BJ (cell line): Measurements from ENCODE around the gene APLP2. TPM values are rescaled to one million over a fixed set of nuclear protein-coding genes. Genes with fewer than 3 reads are reported as not detected.

Source experiments
- CTCF ChIA-PET: fragments of 350-600 bp; formaldehyde crosslinking; extraction: SDS; loops from one replicate; lab custom pipeline; 2021; ENCODE audit warnings: antibody characterized with exemption, inconsistent platforms; lab: Yijun Ruan, JAX
- POLR2A ChIA-PET: fragments of 300-600 bp; sonication (Branson Sonifier 250); formaldehyde crosslinking; extraction: SDS; loops from one replicate; lab custom pipeline; 2021; ENCODE audit warnings: antibody characterized with exemption; lab: Charles Lee
- DNase-seq: peaks from one replicate; pipeline ENCODE4 v3.0.0-alpha.2; 2011; ENCODE audit warnings: low read depth
- H3K27me3 ChIP-seq: 2 replicates; pipeline ENCODE4 v1.6.0; 2011; ENCODE audit warnings: low read length; ENCODE audit not compliant: control insufficient read depth, insufficient read depth
- H3K36me3 ChIP-seq: 2 replicates; pipeline ENCODE4 v1.5.1; 2011; ENCODE audit warnings: low read length; ENCODE audit not compliant: control insufficient read depth, insufficient read depth
- H3K4me3 ChIP-seq: 2 replicates; pipeline ENCODE4 v1.5.1; 2011; ENCODE audit warnings: low read depth, mild to moderate bottlenecking, control low read depth, low read length
- polyA plus RNA-seq: library from polyadenylated mRNA; depleted of rRNA; stranded (reverse); fragments of >200 nt; gene quantifications from 2 replicates; pipeline ENCODE4 v1.2.3, GENCODE V29; 2011
- TF ChIP-seq, protein P1 (sequence below): IDR thresholded peaks from 2 replicates; pipeline ENCODE4 v1.5.1; 2011; ENCODE audit warnings: low read depth, mild to moderate bottlenecking, control low read depth, inconsistent platforms, low read length, moderate library complexity; ENCODE audit not compliant: insufficient read depth

Gene APLP2
- polyA plus RNA-seq, 1 experiment = 465 TPM

- POLR2A ChIA-PET = no interaction called here
- TF ChIP-seq, protein P1, sequence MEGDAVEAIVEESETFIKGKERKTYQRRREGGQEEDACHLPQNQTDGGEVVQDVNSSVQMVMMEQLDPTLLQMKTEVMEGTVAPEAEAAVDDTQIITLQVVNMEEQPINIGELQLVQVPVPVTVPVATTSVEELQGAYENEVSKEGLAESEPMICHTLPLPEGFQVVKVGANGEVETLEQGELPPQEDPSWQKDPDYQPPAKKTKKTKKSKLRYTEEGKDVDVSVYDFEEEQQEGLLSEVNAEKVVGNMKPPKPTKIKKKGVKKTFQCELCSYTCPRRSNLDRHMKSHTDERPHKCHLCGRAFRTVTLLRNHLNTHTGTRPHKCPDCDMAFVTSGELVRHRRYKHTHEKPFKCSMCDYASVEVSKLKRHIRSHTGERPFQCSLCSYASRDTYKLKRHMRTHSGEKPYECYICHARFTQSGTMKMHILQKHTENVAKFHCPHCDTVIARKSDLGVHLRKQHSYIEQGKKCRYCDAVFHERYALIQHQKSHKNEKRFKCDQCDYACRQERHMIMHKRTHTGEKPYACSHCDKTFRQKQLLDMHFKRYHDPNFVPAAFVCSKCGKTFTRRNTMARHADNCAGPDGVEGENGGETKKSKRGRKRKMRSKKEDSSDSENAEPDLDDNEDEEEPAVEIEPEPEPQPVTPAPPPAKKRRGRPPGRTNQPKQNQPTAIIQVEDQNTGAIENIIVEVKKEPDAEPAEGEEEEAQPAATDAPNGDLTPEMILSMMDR = no peak
- CTCF ChIA-PET = interaction anchor here (0.8 to 2.1 kb wide), 2 partner anchors 10 to 29 kb away, joined by 3 to 4 read pairs; no protein-coding TSS in a partner anchor
- DNase-seq = no peak
- H3K36me3 ChIP-seq = no peaks in the 10 kb centered on the region
- H3K4me3 ChIP-seq = no peak overlapping the region
- peaks cover 11% of the 10 kb centered on the region for H3K27me3 ChIP-seq
Observed at GRCh38 chr11:130183878-130184610, 114.3 kb downstream of the APLP2 start.

- CTCF ChIA-PET = no interaction called here
Observed at GRCh38 chr11:130187096-130187495, 117.4 kb downstream of the APLP2 start.

GRCh38 chr11:130188047-130188446 lies 118.4 kb downstream of the APLP2 start:
- no peak overlapping the region for H3K4me3 ChIP-seq
- no peaks in the 10 kb centered on the region for H3K36me3 ChIP-seq
- DNase-seq = no peak
- POLR2A ChIA-PET = no interaction called here
- CTCF ChIA-PET = no interaction called here
- peaks cover 5% of the 10 kb centered on the region; the same call in 1 of the 2 replicates for H3K27me3 ChIP-seq
- TF ChIP-seq, protein P1 = no peak

More at GRCh38 chr11:130187096-130187495, 117.4 kb downstream of the APLP2 start:
- POLR2A ChIA-PET = no interaction called here
- TF ChIP-seq, protein P1 = no peak
- H3K4me3 ChIP-seq = no peak overlapping the region
- H3K27me3 ChIP-seq = peaks cover 5% of the 10 kb centered on the region; the same call in 1 of the 2 replicates
- no peaks in the 10 kb centered on the region for H3K36me3 ChIP-seq
- DNase-seq = no peak

DNA sequence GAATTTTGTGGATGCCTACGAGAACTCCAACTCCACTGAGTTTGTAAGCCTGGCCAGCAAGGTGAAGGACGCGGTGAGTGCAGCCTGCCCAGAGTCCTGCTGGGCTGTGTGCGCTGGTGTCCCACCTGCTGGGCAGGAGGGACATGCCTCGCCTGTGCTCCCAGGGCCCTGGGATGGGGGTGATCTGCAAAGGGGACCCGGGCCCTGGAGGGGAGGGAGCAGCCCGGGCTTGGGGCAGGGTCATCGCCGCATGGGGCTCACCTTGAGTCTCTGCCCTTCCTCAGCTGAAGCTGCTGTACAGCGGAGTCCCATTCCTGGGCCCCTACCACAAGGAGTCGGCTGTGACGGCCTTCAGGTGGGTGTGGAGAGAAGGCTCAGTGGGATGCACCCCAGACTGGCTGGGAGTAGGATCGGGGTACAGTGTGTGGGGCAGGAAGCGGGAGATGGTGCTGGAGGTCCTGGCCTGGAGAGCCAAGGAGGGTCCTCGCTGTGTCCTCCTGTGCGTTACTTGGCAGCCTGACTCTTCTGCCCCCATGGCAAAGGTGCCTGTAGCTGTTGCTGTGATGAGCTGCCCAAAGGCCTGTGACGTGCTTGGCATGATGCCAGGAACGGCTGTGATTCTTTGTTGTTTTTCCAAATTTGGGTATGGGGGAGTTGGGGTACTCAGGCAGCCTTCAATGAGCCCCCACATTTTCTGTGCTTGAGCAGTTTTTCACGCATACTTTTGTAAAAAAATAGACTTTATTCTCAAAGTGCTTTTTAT lies 119.1 kb downstream of the APLP2 start:
- POLR2A ChIA-PET = no interaction called here
- CTCF ChIA-PET = no interaction called here
- TF ChIP-seq, protein P1 = no peak
- Histone ChIP-seq H3K36me3 (no peaks in the 10 kb centered on the region), H3K27me3 (peaks cover 2% of the 10 kb centered on the region; the same call in 1 of the 2 replicates), H3K4me3 (no peak overlapping the region)
- no peak for DNase-seq
